Measurements from ENCODE around the gene COQ2. TPM values are rescaled to one million over a fixed set of nuclear protein-coding genes. Genes with fewer than 3 reads are reported as not detected.

Gene COQ2
- total and polyA plus RNA-seq, 2 of the 13 experiments (the other 11 are each of a cell fraction or from before 2014, with no cell fraction given) = 10.1 to 17.3 TPM

GRCh38 chr4:83315341-83315870, 30.8 kb upstream of the COQ2 start:
- FAIRE-seq (no peak), ATAC-seq (no peak), DNase-seq (ENCODE audit: low spot score) (no peak)
- no peak overlapping the region for H3K4me3 ChIP-seq (replicated peaks in 1 of 3; ENCODE audit: insufficient read depth in 1 of 3, low read depth in 2 of 3, low read length in 3 of 3)
- WGBS (ENCODE audit: low lambda C conversion rate) = 78% methylated on average over 4 of the region's 4 CpGs
- no peaks in the 10 kb centered on the region for H4K20me1 ChIP-seq (ENCODE audit: insufficient read depth, low read length)
- ChIA-PET CTCF (ENCODE audit: low intra/inter-chr PET ratio, low total read pairs) (no interaction called here), POLR2A (no interaction called here)
- TF ChIP-seq, protein P1, sequence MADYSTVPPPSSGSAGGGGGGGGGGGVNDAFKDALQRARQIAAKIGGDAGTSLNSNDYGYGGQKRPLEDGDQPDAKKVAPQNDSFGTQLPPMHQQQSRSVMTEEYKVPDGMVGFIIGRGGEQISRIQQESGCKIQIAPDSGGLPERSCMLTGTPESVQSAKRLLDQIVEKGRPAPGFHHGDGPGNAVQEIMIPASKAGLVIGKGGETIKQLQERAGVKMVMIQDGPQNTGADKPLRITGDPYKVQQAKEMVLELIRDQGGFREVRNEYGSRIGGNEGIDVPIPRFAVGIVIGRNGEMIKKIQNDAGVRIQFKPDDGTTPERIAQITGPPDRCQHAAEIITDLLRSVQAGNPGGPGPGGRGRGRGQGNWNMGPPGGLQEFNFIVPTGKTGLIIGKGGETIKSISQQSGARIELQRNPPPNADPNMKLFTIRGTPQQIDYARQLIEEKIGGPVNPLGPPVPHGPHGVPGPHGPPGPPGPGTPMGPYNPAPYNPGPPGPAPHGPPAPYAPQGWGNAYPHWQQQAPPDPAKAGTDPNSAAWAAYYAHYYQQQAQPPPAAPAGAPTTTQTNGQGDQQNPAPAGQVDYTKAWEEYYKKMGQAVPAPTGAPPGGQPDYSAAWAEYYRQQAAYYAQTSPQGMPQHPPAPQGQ (CRISPR knock-in tag; IDR thresholded peaks at IDR 0.05; ENCODE audit: borderline replicate concordance) = no peak
- TF ChIP-seq ZNF263 (CRISPR knock-in tag; IDR thresholded peaks at IDR 0.05) = no peak
- no peak for TF ChIP-seq RARA (CRISPR knock-in tag; IDR thresholded peaks at IDR 0.05)
- TF ChIP-seq ZNF879 (CRISPR knock-in tag; IDR thresholded peaks at IDR 0.05) = no peak
- no peak for TF ChIP-seq TBP (CRISPR knock-in tag; IDR thresholded peaks at IDR 0.05)
- no peak for TF ChIP-seq ZNF781 (CRISPR knock-in tag; IDR thresholded peaks at IDR 0.05; ENCODE audit: borderline replicate concordance, not compliant biosample characterization)
- TF ChIP-seq ZNF251 (CRISPR knock-in tag; IDR thresholded peaks at IDR 0.05) = no peak
- no peak for TF ChIP-seq MYNN (CRISPR knock-in tag; IDR thresholded peaks at IDR 0.05; ENCODE audit: low read depth)
- TF ChIP-seq ZNF678 (CRISPR knock-in tag; IDR thresholded peaks at IDR 0.05) = no peak
- H3K9me3 ChIP-seq (ENCODE audit: low read length) = no peaks in the 10 kb centered on the region
- H3K4me1 ChIP-seq (ENCODE audit: insufficient read depth, low read length) = no peaks in the 10 kb centered on the region
- H3K4me2 ChIP-seq (ENCODE audit: low read depth, low read length) = no peak overlapping the region
- H3K9ac ChIP-seq (ENCODE audit: insufficient read depth, low read depth, low read length) = no peak overlapping the region
- no peak overlapping the region for H3K27ac ChIP-seq (ENCODE audit: extremely low read length, insufficient read depth, low read length)
- no TSS peak for BruUV-seq (replicated peaks)
- H3K36me3 ChIP-seq (replicated peaks in 1 of 2; ENCODE audit: control insufficient read depth in 1 of 2, insufficient read depth in 2 of 2, low read length in 2 of 2) = no peaks in the 10 kb centered on the region
- H3K79me2 ChIP-seq (ENCODE audit: insufficient read depth, low read length) = no peaks in the 10 kb centered on the region
- in situ Hi-C loops (cut with HindIII; ENCODE audit: extremely low pct_ligation_motif_present, low pct_unique_long_range_greater_than_20kb) (no loop called here), intact Hi-C loops (cut with micrococcal nuclease; ENCODE audit: unreplicated experiment) (no loop called here)
- no peak overlapping the region for H2AFZ ChIP-seq (ENCODE audit: low read length)
- no peaks in the 10 kb centered on the region for H3K27me3 ChIP-seq (ENCODE audit: control insufficient read depth in 1 of 2, insufficient read depth in 2 of 2, low read length in 2 of 2)

Measured in HepG2 (cell line).